ENCODE results near the gene DPYSL5.

GRCh38 chr2:26809876-26810577, 37.9 kb upstream of the DPYSL5 start:
- TF ChIP-seq, protein P1, sequence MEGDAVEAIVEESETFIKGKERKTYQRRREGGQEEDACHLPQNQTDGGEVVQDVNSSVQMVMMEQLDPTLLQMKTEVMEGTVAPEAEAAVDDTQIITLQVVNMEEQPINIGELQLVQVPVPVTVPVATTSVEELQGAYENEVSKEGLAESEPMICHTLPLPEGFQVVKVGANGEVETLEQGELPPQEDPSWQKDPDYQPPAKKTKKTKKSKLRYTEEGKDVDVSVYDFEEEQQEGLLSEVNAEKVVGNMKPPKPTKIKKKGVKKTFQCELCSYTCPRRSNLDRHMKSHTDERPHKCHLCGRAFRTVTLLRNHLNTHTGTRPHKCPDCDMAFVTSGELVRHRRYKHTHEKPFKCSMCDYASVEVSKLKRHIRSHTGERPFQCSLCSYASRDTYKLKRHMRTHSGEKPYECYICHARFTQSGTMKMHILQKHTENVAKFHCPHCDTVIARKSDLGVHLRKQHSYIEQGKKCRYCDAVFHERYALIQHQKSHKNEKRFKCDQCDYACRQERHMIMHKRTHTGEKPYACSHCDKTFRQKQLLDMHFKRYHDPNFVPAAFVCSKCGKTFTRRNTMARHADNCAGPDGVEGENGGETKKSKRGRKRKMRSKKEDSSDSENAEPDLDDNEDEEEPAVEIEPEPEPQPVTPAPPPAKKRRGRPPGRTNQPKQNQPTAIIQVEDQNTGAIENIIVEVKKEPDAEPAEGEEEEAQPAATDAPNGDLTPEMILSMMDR (IDR thresholded peaks at IDR 0.05; ENCODE audit: control extremely low read depth in 1 of 3, insufficient read depth in 1 of 3, low read depth in 1 of 3, low read length in 3 of 3), result no peak
- no peak for TF ChIP-seq MAFK (IDR thresholded peaks at IDR 0.05; ENCODE audit: low read depth, low read length)
- no peak for TF ChIP-seq ASH2L (IDR thresholded peaks at IDR 0.05; ENCODE audit: low read length)
- no peak for TF ChIP-seq POLR2A (IDR thresholded peaks at IDR 0.05; ENCODE audit: control extremely low read depth in 1 of 2, low read depth in 2 of 2, low read length in 2 of 2)
- no peak for TF ChIP-seq HDAC6 (IDR thresholded peaks at IDR 0.05; ENCODE audit: low read depth, low read length)
- TF ChIP-seq RAD21 (IDR thresholded peaks at IDR 0.05 in 1 of 2, conservative IDR thresholded peaks at IDR 0.05 in 1 of 2; ENCODE audit: low read depth in 2 of 2, low read length in 2 of 2), result no peak
- TF ChIP-seq MAX (IDR thresholded peaks at IDR 0.05), result no peak
- TF ChIP-seq JUN (IDR thresholded peaks at IDR 0.05; ENCODE audit: low read depth, low read length), result no peak
- no peak for TF ChIP-seq SUZ12 (IDR thresholded peaks at IDR 0.05; ENCODE audit: low read length)
